ENCODE data around the gene SBNO2.

The SBNO2 gene

GRCh38 chr19:1093330-1093729 is 80.7 kb downstream of the SBNO2 start:
- no peak for DNase-seq

- DNase-seq: no peak
These were observed 82.4 kb downstream of the SBNO2 start for GRCh38 chr19:1091544-1092175.

- no peak for DNase-seq
These were observed 83.1 kb downstream of the SBNO2 start for GRCh38 chr19:1090731-1091543.

DNA sequence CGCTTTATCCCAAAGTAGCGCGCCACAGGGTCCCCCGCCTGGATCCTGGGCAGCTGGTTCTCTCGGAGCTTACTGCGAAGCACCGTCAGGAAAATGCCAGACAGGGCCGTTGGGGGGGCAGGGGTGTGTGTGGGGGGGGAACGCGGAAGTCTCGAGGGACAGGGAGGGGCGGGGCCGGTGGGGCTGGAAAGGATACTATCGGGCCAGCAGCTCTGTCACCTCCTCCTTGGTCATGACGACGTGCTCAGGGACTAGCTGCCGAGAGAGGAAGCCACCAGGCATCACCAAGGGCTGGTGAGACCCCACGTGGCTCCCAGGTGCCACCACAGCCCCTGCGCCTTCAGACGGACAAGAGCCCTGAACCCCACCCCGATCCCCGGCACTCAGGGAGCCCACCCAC is 84.2 kb downstream of the SBNO2 start:
- no peak for DNase-seq

DNA sequence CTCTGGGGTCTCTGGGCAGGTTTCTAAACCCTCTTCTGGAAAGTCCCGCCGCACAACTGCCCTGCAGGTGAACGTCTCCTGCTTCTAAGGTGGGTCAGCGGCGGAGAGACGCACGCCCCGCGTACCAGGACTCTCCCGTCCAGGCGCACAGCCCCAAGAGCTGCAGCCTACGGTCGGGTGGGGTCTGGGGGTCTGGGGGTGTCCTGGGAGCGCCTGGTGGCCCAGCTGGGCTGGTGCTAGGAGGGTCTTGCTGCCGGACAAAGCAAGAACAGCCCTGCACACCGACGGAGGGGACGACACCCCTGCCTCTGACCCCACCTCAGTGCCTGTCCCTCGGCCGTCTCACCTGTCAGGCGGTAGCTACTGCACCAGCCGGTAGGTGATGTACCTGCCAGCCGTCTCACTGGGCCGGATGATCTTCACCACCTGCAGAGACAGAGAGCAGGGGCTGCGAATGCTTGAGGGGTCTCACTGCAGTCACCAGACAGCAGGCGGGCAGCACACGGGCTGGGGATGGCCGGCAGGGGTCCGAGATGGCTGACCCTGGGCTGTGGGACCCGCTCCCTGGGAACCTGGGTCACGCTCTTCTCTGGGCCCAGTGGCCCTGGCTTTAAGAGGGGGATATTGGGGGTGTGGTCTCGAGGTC is 84.8 kb downstream of the SBNO2 start:
- no peak for DNase-seq

- peak in 1 of 58 donors; percentile 21 for DNase-seq
These were observed 85.6 kb downstream of the SBNO2 start for GRCh38 chr19:1088416-1089010.

- DNase-seq: peak in 20 of 58 donors; percentile 7 to 66 (median 31)
These were observed 86.2 kb downstream of the SBNO2 start for GRCh38 chr19:1087813-1088415.

GRCh38 chr19:1086613-1087012 is 87.5 kb downstream of the SBNO2 start:
- no peak for DNase-seq

- no peak for DNase-seq
These were observed 88.2 kb downstream of the SBNO2 start for GRCh38 chr19:1085676-1086442.

DNA sequence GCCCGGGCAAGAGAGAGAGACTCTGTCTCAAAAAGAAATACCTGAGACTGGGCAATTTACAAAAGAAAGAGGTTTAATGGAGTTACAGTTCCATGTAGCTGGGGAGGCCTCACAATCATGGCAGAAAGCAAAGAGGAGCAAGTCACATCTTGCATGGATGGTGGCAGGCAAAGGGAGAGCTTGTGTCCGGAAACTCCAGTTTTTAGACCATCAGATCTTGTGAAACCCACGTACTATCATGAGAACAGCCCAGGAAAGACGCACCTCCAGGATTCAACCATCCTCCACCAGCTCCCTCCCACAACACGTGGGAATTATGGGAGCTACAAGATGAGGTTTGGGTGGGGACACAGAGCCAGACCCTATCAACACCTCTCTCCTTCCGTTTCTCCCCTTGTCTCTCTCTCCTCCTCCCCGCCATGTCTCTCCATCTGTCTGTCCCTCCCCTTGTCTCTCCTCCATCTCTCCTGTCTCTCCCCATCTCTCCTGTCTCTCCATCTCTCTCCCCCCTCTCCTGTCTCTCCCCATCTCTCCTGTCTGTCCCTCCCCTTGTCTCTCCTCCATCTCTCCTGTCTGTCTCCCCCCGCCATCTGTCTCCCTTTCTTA is 88.9 kb downstream of the SBNO2 start:
- no peak for DNase-seq

DNA sequence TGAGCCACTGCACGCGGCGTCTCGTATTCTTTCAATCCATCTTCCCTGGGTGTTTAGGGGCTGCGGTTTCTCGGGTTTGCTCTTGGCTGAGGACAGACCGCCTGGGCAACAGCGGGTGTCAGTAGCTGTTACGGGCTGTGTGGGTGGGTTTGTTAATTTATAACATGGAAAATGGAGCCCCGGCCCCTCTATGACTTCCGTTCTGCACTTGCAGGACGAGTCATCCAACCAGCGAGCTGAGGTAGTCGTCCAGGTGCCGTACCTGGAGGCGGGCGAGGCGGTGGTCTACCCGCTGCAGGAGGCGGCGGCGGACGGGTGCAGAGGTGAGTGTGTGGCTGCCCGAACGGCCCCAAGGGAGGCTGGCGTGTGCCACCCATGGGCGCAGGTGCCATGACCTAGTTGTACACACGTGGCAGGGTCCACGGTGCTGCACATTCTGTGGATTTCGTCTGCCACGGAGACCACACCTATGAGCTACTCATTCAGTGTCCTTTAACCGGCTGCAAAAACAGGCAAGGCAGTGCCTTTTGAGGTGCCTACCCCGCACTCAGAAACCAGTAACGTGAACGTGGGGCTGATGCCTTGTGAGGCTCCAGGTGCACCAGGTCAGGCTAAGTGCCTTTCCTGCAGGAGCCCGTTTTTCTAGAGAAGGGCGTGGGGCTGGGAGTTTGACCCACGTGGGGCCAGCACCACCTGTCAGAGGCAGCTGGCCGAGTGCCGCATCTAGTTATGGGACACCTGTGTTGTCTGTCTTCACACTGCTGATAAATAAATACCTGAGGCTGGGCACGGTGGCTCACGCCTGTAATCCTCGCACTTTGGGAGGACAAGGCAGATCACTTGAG is 89.8 kb downstream of the SBNO2 start:
- no peak for DNase-seq

DNA sequence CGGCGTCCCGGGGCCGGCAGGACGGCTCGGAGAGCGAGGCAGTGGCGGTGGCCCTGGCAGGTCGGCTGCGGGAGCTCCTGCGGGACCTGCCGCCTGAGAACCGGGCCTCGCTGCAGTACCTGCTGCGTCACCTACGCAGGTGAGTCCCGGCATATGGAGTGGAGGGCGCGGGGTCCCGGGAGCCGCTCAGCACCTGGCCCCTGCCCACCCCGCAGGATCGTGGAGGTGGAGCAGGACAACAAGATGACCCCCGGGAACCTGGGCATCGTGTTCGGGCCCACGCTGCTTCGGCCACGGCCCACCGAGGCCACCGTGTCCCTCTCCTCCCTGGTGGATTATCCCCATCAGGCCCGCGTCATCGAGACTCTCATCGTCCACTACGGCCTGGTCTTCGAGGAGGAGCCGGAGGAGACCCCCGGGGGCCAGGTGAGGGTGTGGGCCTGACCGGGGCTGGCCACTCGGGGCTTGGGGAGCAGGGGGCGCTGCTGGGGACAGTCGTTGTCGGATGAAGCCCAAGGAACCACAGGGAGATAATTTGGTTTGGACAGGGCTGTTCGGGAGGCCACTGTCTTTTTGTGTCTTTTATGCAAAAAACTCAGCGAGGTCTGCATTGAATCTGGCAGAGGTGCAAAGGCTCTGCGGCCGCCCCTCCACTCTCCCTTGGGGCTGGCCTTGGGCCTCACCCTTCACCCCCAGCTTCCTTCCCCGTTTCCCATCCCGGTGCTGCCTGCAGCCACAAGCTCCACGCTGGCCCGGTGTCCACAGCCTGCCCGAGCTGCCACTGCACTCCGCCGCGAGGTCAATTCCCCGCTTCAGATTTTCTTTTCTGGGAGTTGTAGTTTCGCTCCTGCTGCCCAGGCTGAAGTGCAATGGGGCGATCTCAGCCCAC is 90.9 kb downstream of the SBNO2 start:
- DNase-seq: no peak

- peak in 1 of 58 donors; percentile 69 for DNase-seq
These were observed 91.7 kb downstream of the SBNO2 start for GRCh38 chr19:1082165-1082927.

DNA sequence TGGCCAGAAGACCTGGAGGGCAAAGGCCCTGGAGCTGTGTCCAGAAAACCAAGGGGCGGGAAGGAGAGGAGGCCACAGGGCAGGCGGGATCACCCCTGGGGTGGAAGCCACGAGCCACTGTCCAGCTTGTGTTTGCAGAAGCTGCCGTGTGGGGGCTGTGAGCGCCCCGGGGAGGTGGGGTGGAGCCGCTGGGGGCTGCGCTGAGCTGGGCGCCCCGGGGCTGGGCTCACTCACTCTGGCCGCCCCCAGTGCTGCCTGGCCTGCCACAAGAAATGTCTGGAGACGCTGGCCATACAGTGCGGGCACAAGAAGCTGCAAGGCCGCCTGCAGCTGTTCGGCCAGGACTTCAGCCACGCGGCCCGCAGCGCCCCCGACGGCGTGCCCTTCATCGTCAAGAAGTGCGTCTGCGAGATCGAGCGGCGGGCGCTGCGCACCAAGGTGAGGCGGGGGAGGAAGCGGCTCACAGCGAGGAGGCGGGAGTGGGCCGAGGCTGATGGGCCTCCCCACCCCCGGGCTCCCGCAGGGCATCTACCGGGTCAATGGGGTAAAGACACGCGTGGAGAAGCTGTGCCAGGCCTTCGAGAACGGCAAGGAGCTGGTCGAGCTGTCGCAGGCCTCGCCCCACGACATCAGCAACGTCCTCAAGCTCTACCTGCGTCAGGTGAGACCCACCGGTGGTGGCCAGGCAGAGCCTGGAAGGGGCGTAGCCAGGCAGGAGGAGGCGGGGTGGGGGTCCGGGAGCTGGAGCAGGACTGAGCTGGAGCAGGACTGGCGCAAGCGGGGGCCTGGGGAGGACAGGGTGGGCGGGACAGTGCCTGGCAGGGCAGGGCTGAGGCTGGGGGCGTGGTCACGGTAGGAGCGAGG is 92.5 kb downstream of the SBNO2 start:
- no peak for DNase-seq

- no peak for DNase-seq
These were observed 93.5 kb downstream of the SBNO2 start for GRCh38 chr19:1080360-1081161.
